K562 (cell line): Measurements from ENCODE around the gene SEMA6B. TPM values are rescaled to one million over a fixed set of nuclear protein-coding genes. Genes with fewer than 3 reads are reported as not detected.

Experiments
- ATAC-seq: fragments of 200-7000 bp; cut with Tn5 transposase; 3 replicates; pipeline ENCODE4 v1.9.1; 2020; ENCODE audit warnings: moderate library complexity
- BruUV-seq: library from RNA; stranded (reverse); fragments of 400-500 nt; replicated peaks from 2 replicates; lab custom pipeline; 2021; lab: Mats Ljungman, UMichigan
- CTCF ChIA-PET: fragments of 300-600 bp; formaldehyde crosslinking; extraction: SDS; loops from one replicate; lab custom pipeline; 2021; ENCODE audit warnings: low intra/inter-chr PET ratio; lab: Yijun Ruan, JAX
- POLR2A ChIA-PET: fragments of 300-600, 350-650 bp; sonication (Branson Sonifier 250); formaldehyde crosslinking; extraction: SDS; loops from one replicate; lab custom pipeline; 2021; ENCODE audit warnings: antibody characterized with exemption, inconsistent platforms; lab: Yijun Ruan, JAX
- DNase-seq, 4 experiments: peaks; one replicate each; pipeline versions ENCODE4 v3.0.0 to v3.0.0-alpha.2; 2011 to 2018; ENCODE audit warnings: low spot score in 3 of 4, mixed read lengths in 3 of 4; ENCODE audit errors: extremely low read depth in 1 of 4
- FAIRE-seq: peaks from 2 replicates; lab custom pipeline; 2011; peaks lifted over from hg19 to GRCh38; lab: Jason Lieb, UNC
- H2AFZ ChIP-seq: 2 replicates; pipeline ENCODE4 v1.6.0; 2011; ENCODE audit warnings: low read depth, low read length, control low read depth, inconsistent platforms
- H3K27ac ChIP-seq: fragments of 200-600 bp; 3 replicates; pipeline ENCODE4 v1.8.0; 2011; ENCODE audit warnings: low read depth, mild to moderate bottlenecking, control low read depth, inconsistent platforms, low read length, moderate library complexity, mixed read lengths; ENCODE audit errors: extremely low read depth
- H3K27me3 ChIP-seq, 2 experiments: fragments of 300-600 bp in 1 of 2; 2 replicates in 1 of 2; 3 replicates in 1 of 2; pipeline versions ENCODE4 v1.6.0 to v1.8.0; 2011; ENCODE audit warnings: inconsistent platforms in 2 of 2, low read length in 2 of 2, mild to moderate bottlenecking in 1 of 2, mixed read lengths in 1 of 2, moderate library complexity in 1 of 2; ENCODE audit not compliant: control insufficient read depth in 2 of 2, insufficient read depth in 2 of 2
- H3K36me3 ChIP-seq: fragments of 300-600 bp; 3 replicates; pipeline ENCODE4 v1.8.0; 2011; ENCODE audit warnings: mild to moderate bottlenecking, low read length, inconsistent platforms; ENCODE audit not compliant: control insufficient read depth, insufficient read depth
- H3K4me1 ChIP-seq, 2 experiments: fragments of 200-600 bp in 1 of 2; replicated peaks in 1 of 2; 2 replicates in 1 of 2; 3 replicates in 1 of 2; pipeline versions ENCODE4 v1.5.1 to v1.8.0; 2011; ENCODE audit warnings: inconsistent platforms in 2 of 2, low read length in 2 of 2, mild to moderate bottlenecking in 1 of 2, mixed read lengths in 1 of 2, moderate library complexity in 1 of 2; ENCODE audit not compliant: control insufficient read depth in 2 of 2, insufficient read depth in 2 of 2
- H3K4me2 ChIP-seq: 2 replicates; pipeline ENCODE4 v1.6.1; 2011; ENCODE audit warnings: low read length, control low read depth, inconsistent platforms, mixed read lengths; ENCODE audit not compliant: insufficient read depth
- H3K4me3 ChIP-seq: fragments of 200-600 bp; sonication (generic), shearing (Covaris generic); 2 replicates; pipeline ENCODE4 v1.5.1; 2016; ENCODE audit warnings: control low read depth, inconsistent platforms
- H3K79me2 ChIP-seq: fragments of 200-600 bp; 3 replicates; pipeline ENCODE4 v1.8.0; 2011; ENCODE audit warnings: low read length, inconsistent platforms; ENCODE audit not compliant: control insufficient read depth, insufficient read depth
- H3K9ac ChIP-seq, 2 experiments: 2 replicates each; pipeline versions ENCODE4 v1.6.0 to v1.6.1; 2011; ENCODE audit warnings: low read depth in 2 of 2, low read length in 2 of 2, control low read depth in 1 of 2, inconsistent platforms in 1 of 2, mild to moderate bottlenecking in 1 of 2, mixed read lengths in 1 of 2; ENCODE audit not compliant: insufficient read depth in 1 of 2
- H3K9me1 ChIP-seq: one replicate; pipeline ENCODE4 v1.6.0; 2011; ENCODE audit warnings: inconsistent platforms, mild to moderate bottlenecking, low read length, moderate library complexity; ENCODE audit not compliant: control insufficient read depth, insufficient read depth
- H3K9me3 ChIP-seq: replicated peaks from 2 replicates; pipeline ENCODE4 v1.5.1; 2011; ENCODE audit warnings: low read depth, low read length, inconsistent platforms; ENCODE audit not compliant: control insufficient read depth, insufficient read depth
- H4K20me1 ChIP-seq: replicated peaks from 2 replicates; pipeline ENCODE4 v1.6.1; 2011; ENCODE audit warnings: low read length, inconsistent platforms, mixed read lengths; ENCODE audit not compliant: control insufficient read depth, insufficient read depth
- BCOR ChIP-seq: fragments of 450-650 bp; IDR thresholded peaks from 2 replicates; pipeline ENCODE4 v1.6.1; 2016
- EHMT2 ChIP-seq: fragments of 450-650 bp; IDR thresholded peaks from 2 replicates; pipeline ENCODE4 v1.6.1; 2018; ENCODE audit warnings: antibody characterized with exemption
- RBM25 ChIP-seq: fragments of 200-400 bp; formaldehyde crosslinking; IDR thresholded peaks from 2 replicates; pipeline ENCODE4 v1.6.1; 2018; ENCODE audit warnings: low read length, low read depth, moderate library complexity; ENCODE audit not compliant: severe bottlenecking
- ZKSCAN3 ChIP-seq: fragments of 250-450 bp; sonication (Bioruptor Pico); IDR thresholded peaks from 2 replicates; pipeline ENCODE4 v1.4.0; 2020
- ZKSCAN8 ChIP-seq: fragments of 200-800 bp; sonication (Bioruptor generic); IDR thresholded peaks from 2 replicates; pipeline ENCODE4 v1.6.1; 2016; ENCODE audit warnings: missing genetic modification characterization, missing compliant biosample characterization
- WGBS: fragments of 100-300 bp; shearing (Covaris generic); methylation state at CpG from one replicate; pipeline ENCODE4 v1.1.6; 2016; ENCODE audit warnings: low coverage, mixed read lengths; ENCODE audit not compliant: insufficient coverage; ENCODE audit errors: missing lambda C conversion rate; 5-methylcytosine and 5-hydroxymethylcytosine counted together
- in situ Hi-C: fragments of 300-500 bp; cut with MboI; formaldehyde crosslinking; loops from 4 replicates; pipeline ENCODE4 v1.15.0; 2018; ENCODE audit warnings: inconsistent platforms, mixed read lengths
- intact Hi-C: fragments of 100-400 bp; cut with micrococcal nuclease; formaldehyde crosslinking; loops from 2 replicates; pipeline ENCODE4 v1.14.2; 2022
- polyA plus RNA-seq, 8 experiments: library from polyadenylated mRNA; depleted of rRNA in 4 of 8; stranded (reverse) in 5 of 8; unstranded in 3 of 8; fragments of >200 nt; fragmentation: Nextera tagmentation in 2 of 8; fragmentation: Illumina TruSeq in 1 of 8; extraction: Ambion mirVana in 2 of 8; extraction: Trizol in 1 of 8; gene quantifications; 2 replicates each; pipeline versions ENCODE4 v1.2.1 to v1.2.3, GENCODE V29; 2011 to 2014; ENCODE audit warnings: inconsistent platforms in 1 of 8, missing spikeins in 1 of 8
- total RNA-seq, 7 experiments: library from RNA; depleted of rRNA in 6 of 7; stranded (reverse); fragments of >200 nt in 6 of 7; fragmentation: Illumina TruSeq in 2 of 7; extraction: Trizol in 2 of 7; gene quantifications; 2 replicates each; pipeline versions ENCODE4 v1.2.1 to v1.2.3, GENCODE V29; 2011 to 2021; ENCODE audit warnings: low replicate concordance in 1 of 7
- TF ChIP-seq, protein P1 (sequence below): sonication (generic); formaldehyde crosslinking; IDR thresholded peaks from 2 replicates; pipeline ENCODE4 v1.8.1; 2023; ENCODE audit warnings: mild to moderate bottlenecking, missing genetic modification reagents

The SEMA6B gene
- total and polyA plus RNA-seq, 9 of the 15 experiments (the other 6 are each of a cell fraction or from before 2014, with no cell fraction given): 0.65 to 4.6 (median 2.5) TPM; not detected in 2

GRCh38 chr19:4604912-4605311, 45.4 kb upstream of the SEMA6B start:
- Histone ChIP-seq H3K36me3 (no peaks in the 10 kb centered on the region), H3K4me1 (peaks cover 4 to 8% of the 10 kb centered on the region in 2 experiments; a peak in 3 of 5 replicates), H3K4me3 (no peak overlapping the region), H3K9me1 (no peaks in the 10 kb centered on the region), H2AFZ (no peak overlapping the region), H3K27ac (no peak overlapping the region), H3K9ac (no peak overlapping the region), H3K27me3 (no peaks in the 10 kb centered on the region; a peak in 1 of 5 replicates), H3K4me2 (no peak overlapping the region), H3K79me2 (no peaks in the 10 kb centered on the region), H3K9me3 (no peaks in the 10 kb centered on the region), H4K20me1 (no peaks in the 10 kb centered on the region)
- DNase-seq (no peak), FAIRE-seq (no peak), ATAC-seq (no peak)
- intact Hi-C loops: no loop called here
- in situ Hi-C loops: no loop called here
- ChIA-PET POLR2A (interaction anchor here (0.7 kb wide), 1 partner anchor 32 kb away, joined by 3 read pairs; no protein-coding TSS in a partner anchor), CTCF (no interaction called here)
- 0 out of 2 replicates have a peak, but pooled peaks have one; percentile 22 for TF ChIP-seq BCOR
- peak; percentile 91 for TF ChIP-seq RBM25
- TF ChIP-seq ZKSCAN3 (CRISPR knock-in tag): no peak
- no TSS peak for BruUV-seq
- 14% methylated on average over 6 of the region's 6 CpGs for WGBS

DNA sequence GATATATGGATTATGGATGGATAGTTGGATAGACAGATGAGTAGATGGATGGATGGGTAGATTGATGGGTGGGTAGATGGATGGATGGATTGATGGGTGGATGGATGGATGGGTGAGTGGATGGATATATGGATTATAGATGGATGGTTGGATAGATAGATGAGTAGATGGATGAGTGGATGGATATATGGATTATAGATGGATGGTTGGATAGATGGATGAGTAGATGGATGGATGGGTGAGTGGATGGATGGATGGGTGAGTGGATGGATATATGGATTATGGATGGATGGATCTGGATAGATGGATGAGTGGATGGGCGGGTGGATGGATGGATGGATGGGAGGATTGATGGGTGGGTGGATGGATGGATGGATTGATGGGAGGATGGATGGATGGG, 43.4 kb upstream of the SEMA6B start:
- H2AFZ ChIP-seq: no peak overlapping the region

More for the DNA sequence above, 43.4 kb upstream of the SEMA6B start:
- H3K9me3 ChIP-seq: no peaks in the 10 kb centered on the region
- H3K9me1 ChIP-seq: no peaks in the 10 kb centered on the region
- no peak overlapping the region for H3K4me2 ChIP-seq
- H4K20me1 ChIP-seq: no peaks in the 10 kb centered on the region
- ATAC-seq: no peak
- ChIA-PET POLR2A (no interaction called here), CTCF (no interaction called here)
- FAIRE-seq: no peak
- no peak overlapping the region for H3K9ac ChIP-seq
- H3K36me3 ChIP-seq: no peaks in the 10 kb centered on the region
- in situ Hi-C loops (no loop called here), intact Hi-C loops (no loop called here)
- no peak overlapping the region for H3K27ac ChIP-seq
- 0% methylated on average over 1 of the region's 1 CpG for WGBS
- no peaks in the 10 kb centered on the region for H3K79me2 ChIP-seq
- H3K4me1 ChIP-seq: peaks cover 4 to 17% of the 10 kb centered on the region in 2 experiments; a peak in 4 of 5 replicates
- DNase-seq: no peak
- TF ChIP-seq, protein P1, sequence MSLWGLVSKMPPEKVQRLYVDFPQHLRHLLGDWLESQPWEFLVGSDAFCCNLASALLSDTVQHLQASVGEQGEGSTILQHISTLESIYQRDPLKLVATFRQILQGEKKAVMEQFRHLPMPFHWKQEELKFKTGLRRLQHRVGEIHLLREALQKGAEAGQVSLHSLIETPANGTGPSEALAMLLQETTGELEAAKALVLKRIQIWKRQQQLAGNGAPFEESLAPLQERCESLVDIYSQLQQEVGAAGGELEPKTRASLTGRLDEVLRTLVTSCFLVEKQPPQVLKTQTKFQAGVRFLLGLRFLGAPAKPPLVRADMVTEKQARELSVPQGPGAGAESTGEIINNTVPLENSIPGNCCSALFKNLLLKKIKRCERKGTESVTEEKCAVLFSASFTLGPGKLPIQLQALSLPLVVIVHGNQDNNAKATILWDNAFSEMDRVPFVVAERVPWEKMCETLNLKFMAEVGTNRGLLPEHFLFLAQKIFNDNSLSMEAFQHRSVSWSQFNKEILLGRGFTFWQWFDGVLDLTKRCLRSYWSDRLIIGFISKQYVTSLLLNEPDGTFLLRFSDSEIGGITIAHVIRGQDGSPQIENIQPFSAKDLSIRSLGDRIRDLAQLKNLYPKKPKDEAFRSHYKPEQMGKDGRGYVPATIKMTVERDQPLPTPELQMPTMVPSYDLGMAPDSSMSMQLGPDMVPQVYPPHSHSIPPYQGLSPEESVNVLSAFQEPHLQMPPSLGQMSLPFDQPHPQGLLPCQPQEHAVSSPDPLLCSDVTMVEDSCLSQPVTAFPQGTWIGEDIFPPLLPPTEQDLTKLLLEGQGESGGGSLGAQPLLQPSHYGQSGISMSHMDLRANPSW (CRISPR knock-in tag): no peak
- no peak for TF ChIP-seq ZKSCAN8
- TF ChIP-seq EHMT2: 0 out of 2 replicates have a peak, but pooled peaks have one; percentile 13
- no peak overlapping the region for H3K4me3 ChIP-seq
- H3K27me3 ChIP-seq: no peaks in the 10 kb centered on the region; a peak in 1 of 5 replicates
- BruUV-seq: no TSS peak
